Mucosa of descending colon (tissue), 3 donors: ENCODE measurements around the gene FLT4. TPM values are rescaled to one million over a fixed set of nuclear protein-coding genes. Genes with fewer than 3 reads are reported as not detected.
"Not testable (repeated sequence)": the region's sequence is repeated elsewhere in the genome, so short reads cannot be mapped to it uniquely, and the experiment has no call there.

Source experiments
- ATAC-seq: fragments of 200-7000 bp; cut with Tn5 transposase; one replicate; pipeline ENCODE4 v1.9.1; 2020; ENCODE audit warnings: mild to moderate bottlenecking, moderate library complexity
- DNase-seq, 3 donors: peaks; one replicate each; pipeline ENCODE4 v3.0.0-alpha.2; 2020
- H3K36me3 ChIP-seq: fragments of 200-600 bp; one replicate; pipeline ENCODE4 v1.8.0; 2021; ENCODE audit warnings: low read depth, mild to moderate bottlenecking
- H3K4me1 ChIP-seq: fragments of 200-600 bp; one replicate; pipeline ENCODE4 v1.8.0; 2021; ENCODE audit warnings: low read depth, mild to moderate bottlenecking
- H3K4me3 ChIP-seq: fragments of 200-600 bp; one replicate; pipeline ENCODE4 v1.8.0; 2021; ENCODE audit warnings: mild to moderate bottlenecking
- H3K9me3 ChIP-seq: fragments of 200-600 bp; one replicate; pipeline ENCODE4 v1.8.0; 2021; ENCODE audit warnings: mild to moderate bottlenecking
- CTCF ChIP-seq: fragments of 200-600 bp; IDR thresholded peaks from one replicate; pipeline ENCODE4 v1.8.0; 2022; ENCODE audit warnings: antibody characterized with exemption, mild to moderate bottlenecking
- intact Hi-C, 2 donors: fragments of 100-400 bp; cut with DNase I in 1 of 2; cut with micrococcal nuclease in 1 of 2; formaldehyde crosslinking; loops; one replicate each; pipeline versions ENCODE4 v1.11.0 to v1.11.1; 2022; cut with DNase I, micrococcal nuclease
- total RNA-seq, 3 donors: library from RNA; stranded (reverse); fragmentation: NEBNext Ultra II Directional in 2 of 3; extraction: Animal tissue kit (Norgen Biotek cat#: 25700) in 2 of 3; gene quantifications; one replicate each; pipeline versions ENCODE4 v1.2.1 to v1.2.4, GENCODE V29; 2021 to 2023
- donor health status: DM: no; HTN: no; CAD: no; lungs with moderate emphysema.
- donor health status: DM: no; HTN: no; CAD: no.
- donor health status: DM: no; HTN: yes; CAD: no.

Gene FLT4
- total RNA-seq, 3 donors from 2014 or later: 2.8 to 9.7 (median 6.0) TPM

- intact Hi-C loops: no loop called here
- no peak for TF ChIP-seq CTCF
- ATAC-seq (no peak), DNase-seq (no peak)
- Histone ChIP-seq H3K36me3 (no peaks in the 10 kb centered on the region), H3K4me1 (no peaks in the 10 kb centered on the region), H3K4me3 (no peak overlapping the region), H3K9me3 (no peaks in the 10 kb centered on the region)
These were observed 34.0 kb upstream of the FLT4 start for GRCh38 chr5:180683220-180683922.

- no peaks in the 10 kb centered on the region for H3K4me1 ChIP-seq
- DNase-seq (no peak), ATAC-seq (no peak)
- H3K4me3 ChIP-seq: no peak overlapping the region
- no peaks in the 10 kb centered on the region for H3K36me3 ChIP-seq
- intact Hi-C loops: no loop called here
- H3K9me3 ChIP-seq: no peaks in the 10 kb centered on the region
- no peak for TF ChIP-seq CTCF
These were observed 33.2 kb upstream of the FLT4 start for GRCh38 chr5:180682560-180682959.

GRCh38 chr5:180682008-180682407 lies 32.6 kb upstream of the FLT4 start:
- ATAC-seq, H3K4me1 ChIP-seq, H3K9me3 ChIP-seq, H3K36me3 ChIP-seq, intact Hi-C loops, DNase-seq, H3K4me3 ChIP-seq: not testable (repeated sequence)

- ATAC-seq, H3K4me1 ChIP-seq, H3K9me3 ChIP-seq, H3K4me3 ChIP-seq, DNase-seq, H3K36me3 ChIP-seq: not testable (repeated sequence)
- intact Hi-C loops: loop anchor here in 1 of 2 donors (10.0 kb wide), 1 partner anchor 1844 kb away; no protein-coding TSS in a partner anchor
These were observed 28.9 kb upstream of the FLT4 start for GRCh38 chr5:180678319-180678718.

- no peaks in the 10 kb centered on the region for H3K9me3 ChIP-seq
- no peaks in the 10 kb centered on the region for H3K36me3 ChIP-seq
- no peak overlapping the region for H3K4me3 ChIP-seq
- DNase-seq (no peak), ATAC-seq (no peak)
- no peak for TF ChIP-seq CTCF
- intact Hi-C loops: loop anchor here in 1 of 2 donors (10.0 kb wide), 1 partner anchor 1840 kb away; no protein-coding TSS in a partner anchor
- no peaks in the 10 kb centered on the region for H3K4me1 ChIP-seq
These were observed 25.7 kb upstream of the FLT4 start for GRCh38 chr5:180675036-180675635.

- H3K36me3 ChIP-seq, ATAC-seq, H3K9me3 ChIP-seq, H3K4me1 ChIP-seq, DNase-seq, H3K4me3 ChIP-seq: not testable (repeated sequence)
- intact Hi-C loops: loop anchor here in 1 of 2 donors (10.0 kb wide), 1 partner anchor 1839 kb away; no protein-coding TSS in a partner anchor
These were observed 24.7 kb upstream of the FLT4 start for GRCh38 chr5:180674090-180674475.

- ATAC-seq (no peak), DNase-seq (no peak)
- Histone ChIP-seq H3K36me3 (no peaks in the 10 kb centered on the region), H3K4me3 (no peak overlapping the region), H3K4me1 (no peaks in the 10 kb centered on the region), H3K9me3 (no peaks in the 10 kb centered on the region)
- TF ChIP-seq CTCF: no peak
- intact Hi-C loops: loop anchor here in 1 of 2 donors (10.0 kb wide), 1 partner anchor 1839 kb away; no protein-coding TSS in a partner anchor
These were observed 24.1 kb upstream of the FLT4 start for GRCh38 chr5:180673371-180674089.

- not testable (repeated sequence) for DNase-seq, H3K4me3 ChIP-seq, ATAC-seq, H3K36me3 ChIP-seq, H3K4me1 ChIP-seq, H3K9me3 ChIP-seq
- intact Hi-C loops: loop anchor here in 1 of 2 donors (10.0 kb wide), 1 partner anchor 1837 kb away; no protein-coding TSS in a partner anchor
These were observed 22.6 kb upstream of the FLT4 start for GRCh38 chr5:180671958-180672524.
